Stomach (tissue), 4 donors: ENCODE measurements around the gene MTFP1.

Experiments used
- CTCF ChIP-seq, 7 experiments: fragments of 450-650 bp in 4 of 7; fragments of 200-600 bp in 3 of 7; sonication (generic) in 3 of 7; IDR thresholded peaks; one replicate each; pipeline ENCODE4 v1.5.1; 2016 to 2019; ENCODE audit warnings: antibody characterized with exemption in 7 of 7, control low read depth in 2 of 7, mild to moderate bottlenecking in 1 of 7
- EP300 ChIP-seq: sonication (generic); formaldehyde crosslinking; IDR thresholded peaks from one replicate; pipeline ENCODE4 v1.6.1; 2017; ENCODE audit warnings: antibody characterized with exemption
- POLR2A ChIP-seq, 4 donors: fragments of 450-650 bp; IDR thresholded peaks; one replicate each; pipeline ENCODE4 v1.6.1; 2016; ENCODE audit warnings: antibody characterized with exemption in 4 of 4, control low read depth in 2 of 4, mild to moderate bottlenecking in 1 of 4, moderate library complexity in 1 of 4
- POLR2AphosphoS5 ChIP-seq, 3 donors: sonication (generic); formaldehyde crosslinking; IDR thresholded peaks; one replicate each; pipeline ENCODE4 v1.6.1; 2016; ENCODE audit warnings: antibody characterized with exemption in 3 of 3

- no peak for TF ChIP-seq POLR2A (IDR thresholded peaks at IDR 0.05)
- TF ChIP-seq CTCF (IDR thresholded peaks at IDR 0.05), result no peak
- no peak for TF ChIP-seq POLR2AphosphoS5 (IDR thresholded peaks at IDR 0.05)
- TF ChIP-seq EP300, result no peak
Measured at GRCh38 chr22:30439836-30440235, 14.3 kb downstream of the MTFP1 start.
